Left ventricle myocardium inferior (tissue), 1 donor: Measurements from ENCODE around the gene F7. TPM values are rescaled to one million over a fixed set of nuclear protein-coding genes. Genes with fewer than 3 reads are reported as not detected.

Experiments
- DNase-seq: peaks from one replicate; pipeline ENCODE4 v3.0.0-alpha.2; 2020
- H3K27ac ChIP-seq: fragments of 200-600 bp; replicated peaks from 2 replicates; pipeline ENCODE4 v1.8.0; 2021
- H3K27me3 ChIP-seq: fragments of 200-600 bp; 2 replicates; pipeline ENCODE4 v1.8.0; 2021; ENCODE audit warnings: low read depth
- H3K36me3 ChIP-seq: fragments of 200-600 bp; 2 replicates; pipeline ENCODE4 v1.8.0; 2021
- H3K4me1 ChIP-seq: fragments of 200-600 bp; 2 replicates; pipeline ENCODE4 v1.8.0; 2021
- H3K4me3 ChIP-seq: fragments of 200-600 bp; 2 replicates; pipeline ENCODE4 v1.8.0; 2021; ENCODE audit warnings: mild to moderate bottlenecking, moderate library complexity
- H3K9me3 ChIP-seq: fragments of 200-600 bp; replicated peaks from 2 replicates; pipeline ENCODE4 v1.8.0; 2021
- intact Hi-C: fragments of 100-400 bp; cut with micrococcal nuclease; formaldehyde crosslinking; loops from one replicate; pipeline ENCODE4 v1.11.0; 2022
- total RNA-seq: library from RNA; stranded (reverse); fragmentation: NEBNext Ultra II Directional; extraction: Animal tissue kit (Norgen Biotek cat#: 25700); gene quantifications from one replicate; pipeline ENCODE4 v1.2.1, GENCODE V29; 2021
- TF ChIP-seq, protein P1 (sequence below): fragments of 200-600 bp; IDR thresholded peaks from 2 replicates; pipeline ENCODE4 v1.8.0; 2021; ENCODE audit warnings: antibody characterized with exemption, mild to moderate bottlenecking, borderline replicate concordance
- donor health status: DM: no; HTN: yes; CAD: no; lungs with severe emphysema.

Gene F7
- total RNA-seq, 1 donor from 2014 or later = not detected

DNA sequence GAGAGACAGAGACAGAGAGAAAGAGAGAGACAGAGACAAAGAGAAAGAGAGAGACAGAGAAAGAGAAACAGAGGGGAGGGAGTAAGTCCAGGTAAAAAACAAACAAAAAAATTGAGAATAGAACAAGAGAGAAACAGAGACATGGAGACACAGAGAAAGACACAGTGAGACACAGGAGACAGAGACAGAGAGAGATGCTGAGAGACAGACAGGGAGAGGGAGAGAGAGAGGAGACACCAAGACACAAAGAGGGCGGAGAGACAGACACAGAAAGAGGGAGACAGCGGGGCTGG, 47.0 kb downstream of the F7 start:
- TF ChIP-seq, protein P1, sequence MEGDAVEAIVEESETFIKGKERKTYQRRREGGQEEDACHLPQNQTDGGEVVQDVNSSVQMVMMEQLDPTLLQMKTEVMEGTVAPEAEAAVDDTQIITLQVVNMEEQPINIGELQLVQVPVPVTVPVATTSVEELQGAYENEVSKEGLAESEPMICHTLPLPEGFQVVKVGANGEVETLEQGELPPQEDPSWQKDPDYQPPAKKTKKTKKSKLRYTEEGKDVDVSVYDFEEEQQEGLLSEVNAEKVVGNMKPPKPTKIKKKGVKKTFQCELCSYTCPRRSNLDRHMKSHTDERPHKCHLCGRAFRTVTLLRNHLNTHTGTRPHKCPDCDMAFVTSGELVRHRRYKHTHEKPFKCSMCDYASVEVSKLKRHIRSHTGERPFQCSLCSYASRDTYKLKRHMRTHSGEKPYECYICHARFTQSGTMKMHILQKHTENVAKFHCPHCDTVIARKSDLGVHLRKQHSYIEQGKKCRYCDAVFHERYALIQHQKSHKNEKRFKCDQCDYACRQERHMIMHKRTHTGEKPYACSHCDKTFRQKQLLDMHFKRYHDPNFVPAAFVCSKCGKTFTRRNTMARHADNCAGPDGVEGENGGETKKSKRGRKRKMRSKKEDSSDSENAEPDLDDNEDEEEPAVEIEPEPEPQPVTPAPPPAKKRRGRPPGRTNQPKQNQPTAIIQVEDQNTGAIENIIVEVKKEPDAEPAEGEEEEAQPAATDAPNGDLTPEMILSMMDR = no peak
- peaks cover 3% of the 10 kb centered on the region for H3K27me3 ChIP-seq
- H3K36me3 ChIP-seq = no peaks in the 10 kb centered on the region
- peak overlapping the region; percentile 67 for H3K4me3 ChIP-seq
- H3K9me3 ChIP-seq = no peaks in the 10 kb centered on the region
- H3K4me1 ChIP-seq = peaks cover 23% of the 10 kb centered on the region
- DNase-seq = no peak
- H3K27ac ChIP-seq = peak overlapping the region; percentile 90
- intact Hi-C loops = no loop called here

DNA sequence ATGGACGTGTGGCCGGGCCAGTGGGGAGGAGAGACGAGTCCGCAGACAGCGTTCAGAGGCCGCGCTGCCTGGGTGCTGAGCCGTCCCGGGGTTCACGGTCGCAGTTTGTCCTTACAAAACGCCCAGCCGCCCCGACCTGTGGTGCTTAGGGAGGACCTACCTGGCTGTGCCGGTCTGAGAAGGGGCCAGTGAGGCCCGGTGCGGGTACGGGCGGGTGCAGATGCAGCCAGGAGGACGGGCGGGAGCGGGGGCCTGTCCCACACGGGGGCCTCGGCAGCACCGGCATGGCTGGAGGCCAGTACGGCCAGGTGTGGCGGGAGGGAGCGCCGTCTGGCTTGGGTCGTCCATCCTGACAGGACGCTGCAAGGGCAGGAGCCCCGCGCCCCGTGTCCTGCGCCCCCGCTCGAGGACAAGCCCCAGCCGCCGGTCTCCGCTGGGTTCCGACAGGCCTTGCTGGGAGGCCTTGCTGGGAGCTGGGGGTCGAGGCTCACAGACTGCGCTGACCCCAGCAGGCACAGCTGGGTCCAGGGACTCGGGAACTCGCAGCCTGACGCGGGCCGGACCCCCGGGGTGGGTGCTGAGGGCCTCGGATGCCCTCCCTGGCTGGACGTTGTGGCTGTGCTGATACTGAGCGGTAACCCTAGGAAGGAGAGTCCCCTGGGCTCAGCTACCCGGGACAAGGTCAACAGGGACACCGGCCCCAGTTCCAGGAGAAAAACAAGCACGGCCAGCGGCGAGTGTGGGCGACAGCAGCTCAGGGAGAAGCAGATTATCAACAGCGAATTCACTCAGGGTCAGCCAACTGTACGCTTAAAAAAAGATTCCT, 47.6 kb downstream of the F7 start:
- Histone ChIP-seq H3K27me3 (peaks cover 3% of the 10 kb centered on the region), H3K4me1 (peaks cover 23% of the 10 kb centered on the region), H3K27ac (peak overlapping the region; percentile 90), H3K36me3 (no peaks in the 10 kb centered on the region), H3K4me3 (peak overlapping the region; percentile 67), H3K9me3 (no peaks in the 10 kb centered on the region)
- TF ChIP-seq, protein P1 = no peak
- DNase-seq = peak; percentile 48
- intact Hi-C loops = no loop called here

DNA sequence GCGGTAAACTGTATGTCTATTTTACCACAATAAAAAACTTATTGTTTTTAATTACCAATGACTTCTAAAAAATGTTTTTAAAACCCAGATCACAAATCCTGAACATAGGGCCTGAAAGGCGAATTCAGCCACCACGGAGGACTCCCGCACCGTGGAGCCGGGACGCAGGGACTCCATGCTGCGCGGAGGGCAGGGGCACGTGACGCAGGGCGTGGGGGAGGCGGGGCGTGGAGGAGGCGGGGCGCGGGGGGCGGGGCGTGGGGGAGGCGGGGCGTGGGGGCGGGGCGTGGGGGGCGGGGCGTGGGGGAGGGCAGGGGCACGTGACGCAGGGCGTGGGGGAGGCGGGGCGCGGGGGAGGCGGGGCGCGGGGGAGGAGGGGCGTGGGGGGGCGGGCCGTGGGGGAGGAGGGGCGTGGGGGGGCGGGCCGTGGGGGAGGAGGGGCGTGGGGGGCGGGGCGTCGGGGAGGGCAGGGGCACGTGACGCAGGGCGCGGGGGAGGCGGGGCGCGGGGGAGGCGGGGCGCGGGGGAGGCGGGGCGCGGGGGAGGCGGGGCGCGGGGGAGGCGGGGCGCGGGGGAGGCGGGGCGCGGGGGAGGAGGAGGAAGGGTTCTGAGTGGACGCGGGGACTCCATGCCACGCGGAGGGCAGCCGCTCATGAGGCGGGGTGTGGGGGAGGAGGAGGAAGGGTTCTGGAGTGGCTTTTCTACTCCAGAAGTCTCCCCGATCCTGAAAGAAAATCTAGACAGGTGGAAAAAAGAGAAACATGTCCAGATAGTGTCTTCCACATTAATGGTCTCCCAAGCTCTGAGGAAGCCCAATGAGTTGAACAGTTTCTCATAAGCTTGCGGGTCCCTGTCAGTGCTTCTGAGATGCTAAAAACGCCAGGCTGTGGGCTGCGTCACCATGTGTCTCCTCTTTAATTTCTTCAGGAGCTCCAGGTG, 48.5 kb downstream of the F7 start:
- peak; percentile 81 for DNase-seq
- TF ChIP-seq, protein P1 = no peak
- Histone ChIP-seq H3K27me3 (peaks cover 11% of the 10 kb centered on the region), H3K9me3 (no peaks in the 10 kb centered on the region), H3K36me3 (no peaks in the 10 kb centered on the region), H3K4me1 (peaks cover 23% of the 10 kb centered on the region), H3K27ac (peak overlapping the region; percentile 90), H3K4me3 (peak overlapping the region; percentile 67)
- intact Hi-C loops = loop anchor here (2.0 kb wide), 1 partner anchor 33 kb away; no protein-coding TSS in a partner anchor

DNA sequence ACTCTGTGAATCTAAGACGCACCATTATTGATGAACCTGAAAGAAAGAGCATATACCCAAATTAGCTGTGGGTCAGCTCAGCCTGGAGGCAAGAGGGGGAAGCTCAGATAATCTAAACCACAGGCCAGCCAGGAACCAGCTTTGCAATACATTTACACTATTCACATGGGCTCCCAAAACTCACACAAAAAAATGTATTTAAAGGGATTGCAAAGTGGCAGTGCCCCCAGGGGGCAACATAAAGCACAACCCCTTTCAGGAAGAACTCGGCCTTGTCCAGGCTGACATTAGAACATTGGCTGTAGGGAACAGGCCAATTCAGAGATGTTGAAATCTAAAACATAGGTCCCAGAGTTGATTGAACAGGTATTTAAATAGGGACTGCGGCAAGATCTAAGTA, 49.6 kb downstream of the F7 start:
- DNase-seq = no peak
- H3K4me3 ChIP-seq = no peak overlapping the region
- no peak overlapping the region for H3K27ac ChIP-seq
- H3K36me3 ChIP-seq = no peaks in the 10 kb centered on the region
- no peaks in the 10 kb centered on the region for H3K9me3 ChIP-seq
- TF ChIP-seq, protein P1 = no peak
- intact Hi-C loops = loop anchor here (2.0 kb wide), 1 partner anchor 32 kb away; no protein-coding TSS in a partner anchor
- peaks cover 22% of the 10 kb centered on the region for H3K27me3 ChIP-seq
- peaks cover 23% of the 10 kb centered on the region for H3K4me1 ChIP-seq

DNA sequence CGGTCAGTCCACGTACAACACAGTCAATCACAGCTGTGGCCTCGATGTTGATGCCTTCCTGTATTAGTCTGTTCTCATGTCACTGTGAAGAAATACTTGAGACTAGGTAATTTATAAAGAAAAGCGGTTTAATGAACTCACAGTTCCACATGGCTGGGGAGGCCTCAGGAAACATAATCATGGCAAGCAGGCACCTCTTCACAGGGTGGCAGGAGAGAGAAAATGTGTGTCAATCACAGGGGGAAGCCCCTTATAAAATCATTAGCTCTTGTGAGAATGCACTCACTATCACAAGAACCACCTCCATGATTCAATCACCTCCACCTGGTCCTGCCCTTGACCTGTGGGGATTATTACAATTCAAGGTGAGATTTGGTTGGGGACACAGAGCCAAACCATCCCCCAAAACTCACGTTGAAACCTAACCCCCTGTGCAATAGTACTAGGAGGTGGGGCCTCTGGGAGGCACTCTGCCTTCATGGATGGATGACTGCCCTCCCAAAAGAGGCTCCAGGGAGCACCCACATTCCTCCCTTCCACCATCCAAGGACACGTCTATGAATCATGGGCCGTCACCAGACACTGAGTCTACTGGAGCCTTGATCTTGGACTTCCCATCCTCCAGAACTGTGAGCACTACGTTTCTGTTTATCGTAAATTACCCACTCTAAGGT, 50.5 kb downstream of the F7 start:
- intact Hi-C loops = loop anchor here (2.0 kb wide), 1 partner anchor 31 kb away; no protein-coding TSS in a partner anchor
- H3K27ac ChIP-seq = no peak overlapping the region
- no peaks in the 10 kb centered on the region for H3K9me3 ChIP-seq
- DNase-seq = no peak
- TF ChIP-seq, protein P1 = no peak
- H3K36me3 ChIP-seq = no peaks in the 10 kb centered on the region
- peaks cover 23% of the 10 kb centered on the region for H3K4me1 ChIP-seq
- peaks cover 31% of the 10 kb centered on the region for H3K27me3 ChIP-seq
- H3K4me3 ChIP-seq = no peak overlapping the region
